ENCODE data around the gene TLDC2. TPM values are rescaled to one million over a fixed set of nuclear protein-coding genes. Genes with fewer than 3 reads are reported as not detected.

TLDC2 gene
- total RNA-seq, 1 donor from 2014 or later = not detected

DNA sequence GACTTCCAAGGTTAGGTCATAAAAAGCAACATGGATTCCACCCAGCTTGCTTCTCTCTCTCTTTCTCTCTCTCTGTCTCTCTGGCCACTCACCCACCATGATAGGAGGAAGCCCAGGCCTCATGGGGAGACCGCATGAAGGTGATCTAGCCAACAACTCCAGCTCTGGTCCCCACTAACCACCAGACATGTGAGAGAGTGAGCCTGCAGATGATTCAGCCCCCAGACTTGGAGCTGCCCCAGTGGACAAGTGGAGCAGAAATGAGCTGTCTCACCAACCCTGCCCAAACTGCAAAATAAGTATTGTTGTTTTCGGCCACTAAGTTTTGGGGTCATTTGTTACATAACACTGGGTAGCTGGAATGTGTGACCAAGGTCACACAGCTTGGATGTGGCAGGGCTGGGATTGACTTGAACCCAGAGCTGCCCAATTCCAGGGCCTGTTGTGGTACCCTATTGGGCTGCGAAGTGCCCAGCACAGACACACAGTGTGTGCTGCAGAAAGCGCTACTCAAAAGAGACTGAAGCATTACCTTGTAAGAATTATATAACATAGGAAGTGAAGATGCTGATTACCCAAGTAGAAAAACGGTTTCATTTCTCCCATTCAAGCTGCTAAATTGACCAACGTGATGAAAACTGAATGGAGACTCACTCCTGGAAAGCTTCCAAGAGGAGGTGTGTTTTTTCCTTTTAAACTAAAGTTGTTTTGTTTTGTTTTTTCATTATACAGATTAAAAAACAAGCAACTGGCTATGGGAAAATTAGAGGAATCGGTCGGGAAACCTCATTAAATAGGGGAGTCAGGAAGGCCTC, 9.1 kb upstream of the TLDC2 start:
- Histone ChIP-seq H3K27ac (ENCODE audit: low read depth, low read length) (no peak overlapping the region), H3K79me2 (ENCODE audit: insufficient read depth, low read length) (peaks cover 13% of the 10 kb centered on the region), H3K4me1 (ENCODE audit: insufficient read depth, low read length) (peaks cover 10% of the 10 kb centered on the region), H2AFZ (ENCODE audit: low read depth, low read length) (peak overlapping the region; percentile 1), H3K9ac (ENCODE audit: low read length) (no peak overlapping the region), H3K36me3 (ENCODE audit: insufficient read depth, low read length) (no peaks in the 10 kb centered on the region), H3K9me3 (ENCODE audit: insufficient read depth, low read depth, low read length) (no peaks in the 10 kb centered on the region), H3K4me3 (ENCODE audit: insufficient read depth, low read depth, low read length) (no peak overlapping the region), H3K27me3 (ENCODE audit: insufficient read depth, low read length) (no peaks in the 10 kb centered on the region), H3K4me2 (ENCODE audit: low read length) (peak overlapping the region; percentile 34), H4K20me1 (ENCODE audit: insufficient read depth, low read length) (peaks cover 5% of the 10 kb centered on the region)
- DNase-seq (ENCODE audit: low read depth) = peak; percentile 77
- FAIRE-seq = no peak
- TF ChIP-seq, protein P1, sequence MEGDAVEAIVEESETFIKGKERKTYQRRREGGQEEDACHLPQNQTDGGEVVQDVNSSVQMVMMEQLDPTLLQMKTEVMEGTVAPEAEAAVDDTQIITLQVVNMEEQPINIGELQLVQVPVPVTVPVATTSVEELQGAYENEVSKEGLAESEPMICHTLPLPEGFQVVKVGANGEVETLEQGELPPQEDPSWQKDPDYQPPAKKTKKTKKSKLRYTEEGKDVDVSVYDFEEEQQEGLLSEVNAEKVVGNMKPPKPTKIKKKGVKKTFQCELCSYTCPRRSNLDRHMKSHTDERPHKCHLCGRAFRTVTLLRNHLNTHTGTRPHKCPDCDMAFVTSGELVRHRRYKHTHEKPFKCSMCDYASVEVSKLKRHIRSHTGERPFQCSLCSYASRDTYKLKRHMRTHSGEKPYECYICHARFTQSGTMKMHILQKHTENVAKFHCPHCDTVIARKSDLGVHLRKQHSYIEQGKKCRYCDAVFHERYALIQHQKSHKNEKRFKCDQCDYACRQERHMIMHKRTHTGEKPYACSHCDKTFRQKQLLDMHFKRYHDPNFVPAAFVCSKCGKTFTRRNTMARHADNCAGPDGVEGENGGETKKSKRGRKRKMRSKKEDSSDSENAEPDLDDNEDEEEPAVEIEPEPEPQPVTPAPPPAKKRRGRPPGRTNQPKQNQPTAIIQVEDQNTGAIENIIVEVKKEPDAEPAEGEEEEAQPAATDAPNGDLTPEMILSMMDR (IDR thresholded peaks at IDR 0.05; ENCODE audit: insufficient read depth, low read depth, low read length) = no peak
- no peak for TF ChIP-seq EZH2 (IDR thresholded peaks at IDR 0.05; ENCODE audit: insufficient read depth, low read length)
- no peaks in the 10 kb centered on the region for H3K36me3 Mint-ChIP-seq (ENCODE audit: low read depth, unreplicated experiment)
- peaks cover 2% of the 10 kb centered on the region for H3K9me3 Mint-ChIP-seq (ENCODE audit: unreplicated experiment)
- H3K27ac Mint-ChIP-seq (ENCODE audit: unreplicated experiment) = no peak overlapping the region
- no peak overlapping the region for H3K4me3 Mint-ChIP-seq (ENCODE audit: unreplicated experiment)
- H3K4me1 Mint-ChIP-seq (ENCODE audit: low read depth, unreplicated experiment) = no peaks in the 10 kb centered on the region
- peaks cover 8% of the 10 kb centered on the region for H3K27me3 Mint-ChIP-seq (ENCODE audit: low read depth, unreplicated experiment)

DNA sequence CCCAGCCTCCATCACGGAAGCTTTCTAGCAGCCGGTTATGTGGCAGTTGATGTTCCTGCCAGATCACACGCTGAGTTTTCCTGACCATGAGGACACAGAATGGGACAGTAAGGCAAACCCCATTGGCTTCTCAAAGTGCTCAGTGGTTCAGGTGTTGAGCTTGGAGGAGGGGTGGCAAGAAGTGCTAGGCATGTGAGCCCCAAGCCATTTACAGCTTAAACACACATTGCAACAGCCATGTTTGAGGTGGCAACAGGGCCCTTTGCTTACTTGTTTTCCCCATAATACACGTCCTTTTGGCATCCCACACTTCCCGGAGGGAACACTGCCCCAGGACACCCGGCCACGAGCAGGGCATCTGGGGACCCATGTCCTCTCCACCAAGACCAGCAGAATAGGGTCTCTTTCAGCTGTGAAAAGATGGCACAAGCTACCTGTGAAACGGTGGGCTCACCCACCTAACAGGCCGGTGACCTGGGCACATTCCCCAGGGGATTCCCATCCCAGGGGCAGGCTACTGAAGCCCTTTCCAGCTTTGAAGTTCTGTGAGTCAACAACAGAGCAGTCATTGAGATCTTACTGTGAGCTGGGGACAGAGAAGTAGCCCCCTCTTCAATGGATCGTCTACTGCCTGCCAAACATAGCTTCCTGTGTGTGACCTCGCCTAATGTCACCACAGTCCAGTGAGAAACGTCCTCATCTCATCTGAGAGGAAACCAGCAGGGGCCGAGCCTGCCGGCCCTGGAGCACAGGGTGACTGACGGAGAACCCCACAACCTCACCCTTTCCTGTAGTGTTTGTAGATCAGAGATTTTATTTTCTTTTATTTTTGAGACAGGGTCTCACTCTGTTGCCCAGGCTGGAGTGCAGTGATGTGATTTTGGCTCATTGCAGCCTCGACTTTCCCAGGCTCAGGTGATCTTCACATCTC, 4.0 kb upstream of the TLDC2 start:
- Histone ChIP-seq H3K9ac (ENCODE audit: low read length) (no peak overlapping the region), H2AFZ (ENCODE audit: low read depth, low read length) (no peak overlapping the region), H3K4me1 (ENCODE audit: insufficient read depth, low read length) (peaks cover 2% of the 10 kb centered on the region), H3K27me3 (ENCODE audit: insufficient read depth, low read length) (no peaks in the 10 kb centered on the region), H3K27ac (ENCODE audit: low read depth, low read length) (no peak overlapping the region), H3K4me3 (ENCODE audit: insufficient read depth, low read depth, low read length) (no peak overlapping the region), H3K79me2 (ENCODE audit: insufficient read depth, low read length) (no peaks in the 10 kb centered on the region), H3K4me2 (ENCODE audit: low read length) (no peak overlapping the region), H3K36me3 (ENCODE audit: insufficient read depth, low read length) (no peaks in the 10 kb centered on the region), H3K9me3 (ENCODE audit: insufficient read depth, low read depth, low read length) (no peaks in the 10 kb centered on the region), H4K20me1 (ENCODE audit: insufficient read depth, low read length) (no peaks in the 10 kb centered on the region)
- Mint-ChIP-seq H3K9me3 (ENCODE audit: unreplicated experiment) (peaks cover 2% of the 10 kb centered on the region), H3K27ac (ENCODE audit: unreplicated experiment) (no peak overlapping the region), H3K4me1 (ENCODE audit: low read depth, unreplicated experiment) (no peaks in the 10 kb centered on the region), H3K4me3 (ENCODE audit: unreplicated experiment) (no peak overlapping the region), H3K27me3 (ENCODE audit: low read depth, unreplicated experiment) (peaks cover 3% of the 10 kb centered on the region), H3K36me3 (ENCODE audit: low read depth, unreplicated experiment) (no peaks in the 10 kb centered on the region)
- TF ChIP-seq, protein P1 (IDR thresholded peaks at IDR 0.05; ENCODE audit: insufficient read depth, low read depth, low read length) = no peak
- DNase-seq (ENCODE audit: low read depth) = no peak
- no peak for FAIRE-seq

All from astrocyte (in vitro differentiated cells and primary cell).